Measurements from ENCODE around the gene CTNS.
A peak's percentile ranks its signal among the peaks of the same experiment; 100 is the strongest.

The CTNS gene

DNA sequence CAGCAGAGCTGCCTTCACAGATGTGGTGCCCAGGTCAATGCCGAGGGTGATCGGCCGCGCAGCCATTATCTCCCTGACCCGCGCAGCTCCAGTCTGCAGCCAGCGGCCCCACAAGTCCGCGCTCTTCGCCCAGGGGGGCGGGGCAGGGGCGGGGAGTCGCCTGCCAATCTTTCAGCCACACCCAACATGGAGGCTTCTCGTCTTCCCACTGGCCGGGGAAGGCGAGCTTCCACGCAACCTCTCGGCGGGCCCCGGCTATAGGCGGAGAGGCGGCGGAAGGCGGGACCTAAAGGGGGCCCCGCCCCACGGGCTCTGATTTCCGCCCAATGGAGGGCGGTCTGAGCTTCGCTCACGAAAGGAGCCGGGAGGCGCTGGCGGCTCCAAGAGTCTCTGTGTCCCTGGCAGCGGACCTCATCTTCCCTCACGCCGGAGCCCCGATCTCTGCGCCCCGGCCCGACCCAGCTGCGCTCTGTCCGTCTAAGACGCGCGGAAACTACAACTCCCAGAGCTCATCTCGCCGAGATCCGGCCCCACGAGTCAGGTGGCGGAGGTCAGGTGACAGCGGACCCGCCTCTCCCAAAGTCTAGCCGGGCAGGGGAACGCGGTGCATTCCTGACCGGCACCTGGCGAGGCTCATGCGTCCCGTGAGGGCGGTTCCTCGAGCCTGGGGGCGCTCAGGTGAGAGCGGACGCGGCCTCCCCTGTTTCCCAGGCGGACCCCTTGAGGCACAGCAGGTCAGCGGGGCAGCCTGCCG, at the start of gene CTNS, which contains the start of gene SHPK:
Gene CTNS, plus strand, starts transcription at position 607 of the 754 bp plus-strand sequence. CDS start 3,447 bp downstream, outside the sequence.
Gene SHPK, minus strand, starts transcription at position 97 of the 754 bp plus-strand sequence. Its CDS starts 31 bp downstream, at position 66.
- DNase-seq: peak; percentile 91

DNA sequence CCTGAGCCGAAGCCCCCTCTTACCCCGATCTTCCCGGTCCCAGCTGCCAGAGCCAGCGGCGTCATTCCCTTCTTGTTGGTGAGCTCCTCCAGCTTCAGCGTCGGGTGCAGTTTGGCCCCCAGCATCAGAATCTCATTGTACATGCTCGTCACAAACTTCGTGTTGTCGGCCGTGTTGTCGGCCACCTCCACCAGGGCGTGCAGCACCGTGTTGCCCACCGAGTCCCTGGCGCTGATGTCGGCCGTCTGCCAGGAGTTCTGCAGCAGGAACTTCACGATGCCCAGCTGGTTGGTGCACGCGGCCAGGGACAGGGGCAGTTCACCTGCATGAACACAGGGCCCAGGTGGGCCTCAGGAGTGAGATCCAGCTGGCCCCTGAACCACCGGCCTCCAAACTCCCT, 46.8 kb upstream of the CTNS start:
- no peak for DNase-seq

DNA sequence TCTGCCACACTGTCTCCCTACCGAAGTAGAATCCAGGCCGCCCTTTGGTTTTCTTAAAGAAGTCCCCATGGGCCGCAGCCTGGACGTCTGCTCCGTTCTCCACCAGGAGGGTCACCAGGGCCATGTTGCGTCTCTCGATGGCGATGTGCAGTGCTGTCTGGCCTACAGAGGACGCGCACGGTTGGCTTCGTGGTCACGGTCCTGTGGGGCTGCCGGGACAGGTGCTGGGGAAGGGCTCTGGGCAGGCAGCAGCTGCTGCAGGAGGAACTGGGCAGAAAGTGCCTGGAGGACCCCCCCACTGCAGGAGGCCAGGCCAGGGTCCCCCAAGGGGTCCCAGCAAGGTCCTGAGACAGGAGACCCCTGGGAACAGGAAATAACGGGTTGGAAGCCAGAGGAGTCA, 46.3 kb upstream of the CTNS start:
- no peak for DNase-seq

DNA sequence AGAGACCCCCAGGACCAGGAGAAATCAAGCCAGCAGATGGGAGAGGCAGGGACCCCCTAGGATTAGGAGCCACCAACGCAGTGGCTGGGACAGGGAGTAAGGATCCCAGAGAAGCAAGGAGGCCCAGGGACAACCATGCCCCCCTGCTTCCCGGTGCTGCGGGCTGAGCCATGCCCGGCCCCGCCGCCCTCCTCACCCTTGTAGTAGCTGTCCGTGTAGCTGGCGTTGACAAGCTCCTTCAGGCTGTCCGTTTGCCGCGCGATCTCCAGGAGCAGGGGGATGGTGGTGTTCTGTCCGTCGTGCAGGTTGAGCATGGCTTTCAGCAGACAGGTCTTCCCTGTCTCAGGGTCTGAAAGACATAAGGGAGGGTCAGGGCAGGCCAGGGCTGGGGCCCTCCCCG, 45.8 kb upstream of the CTNS start:
- no peak for DNase-seq

DNA sequence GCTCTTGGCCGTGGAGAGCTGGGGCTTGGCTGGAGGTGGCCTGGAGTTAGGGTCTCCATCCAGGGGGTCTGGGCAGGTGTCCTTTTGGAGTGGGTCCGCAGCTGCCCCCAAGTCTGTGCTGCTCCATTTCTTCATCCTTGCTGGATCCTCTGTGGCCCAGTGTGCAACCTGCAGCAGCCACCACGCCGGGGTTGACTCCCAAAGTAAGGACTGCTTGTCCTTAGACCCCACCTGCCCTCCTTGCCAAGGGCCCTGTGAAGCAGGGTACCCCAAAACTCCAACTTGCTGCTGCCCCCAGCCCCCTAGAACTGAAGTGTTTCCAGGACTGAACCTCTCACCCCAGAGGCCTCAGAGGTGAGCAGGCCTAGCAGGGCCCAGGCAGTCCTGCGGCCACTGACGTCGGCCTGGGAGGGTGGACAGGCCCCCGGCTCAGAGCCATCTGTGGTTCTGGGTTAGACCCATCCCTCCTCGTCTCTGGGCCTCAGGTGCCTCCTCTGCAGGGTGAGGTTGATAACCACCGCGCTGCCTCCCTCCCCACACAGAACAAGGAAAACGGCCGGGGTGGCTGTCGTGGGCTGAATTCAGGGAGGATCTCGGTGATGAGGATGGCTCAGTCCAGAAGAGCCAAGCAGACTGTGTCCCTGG, 44.2 kb upstream of the CTNS start:
- DNase-seq: no peak

DNA sequence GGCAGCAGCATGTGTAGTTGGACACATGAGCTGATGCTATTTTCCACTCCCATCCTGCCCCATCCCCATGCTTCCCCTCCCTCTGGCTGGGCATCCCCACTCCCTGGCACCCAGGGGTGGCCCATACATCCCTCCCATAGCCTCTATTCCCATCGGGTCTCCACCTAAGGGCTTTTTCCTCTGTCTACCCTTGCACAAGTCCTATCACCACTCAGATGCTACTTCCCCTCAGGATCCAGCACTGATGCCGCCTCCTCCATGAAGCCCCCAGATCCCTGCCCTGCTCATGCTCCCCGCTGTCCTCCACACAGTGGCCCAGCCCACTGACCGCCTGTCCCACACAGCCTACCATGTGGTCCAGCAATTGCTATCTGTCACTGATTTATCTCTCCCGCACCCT, 43.2 kb upstream of the CTNS start:
- DNase-seq: no peak

DNA sequence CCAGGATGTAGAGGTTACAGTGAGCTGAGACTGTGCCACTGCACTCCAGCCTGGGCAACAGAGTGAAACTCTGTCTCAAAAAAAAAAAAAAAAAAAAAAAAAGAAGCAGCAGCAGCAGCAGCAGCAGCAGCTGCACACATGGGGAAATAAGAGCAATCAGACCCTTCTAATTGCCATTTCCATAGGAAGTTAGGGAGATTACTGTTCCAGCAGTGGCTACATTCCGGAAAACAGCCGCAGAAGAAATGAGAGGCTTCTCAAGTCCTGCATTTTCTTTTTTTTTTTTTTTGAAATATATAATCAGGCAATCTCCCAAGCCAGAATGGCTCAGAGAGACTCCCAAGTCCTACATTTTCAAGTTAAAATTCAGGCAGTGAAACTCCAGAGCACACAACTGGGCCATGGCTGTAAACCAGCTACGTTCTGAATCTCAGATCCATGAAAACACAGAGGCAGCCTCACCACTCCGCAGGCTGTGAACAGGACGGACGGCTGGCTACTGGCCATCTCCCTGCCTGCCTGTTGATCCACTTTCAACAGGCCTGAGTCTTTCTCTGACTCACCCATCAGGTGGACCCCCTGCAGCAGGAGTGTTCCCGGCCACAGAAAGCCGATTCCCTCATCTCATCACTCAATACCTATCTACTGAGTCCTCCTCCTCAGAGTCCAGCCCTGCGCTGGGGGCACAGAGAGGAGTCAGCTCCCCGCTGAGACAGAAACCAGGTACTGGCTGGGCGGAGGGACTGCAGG, 42.3 kb upstream of the CTNS start:
- DNase-seq: no peak

DNA sequence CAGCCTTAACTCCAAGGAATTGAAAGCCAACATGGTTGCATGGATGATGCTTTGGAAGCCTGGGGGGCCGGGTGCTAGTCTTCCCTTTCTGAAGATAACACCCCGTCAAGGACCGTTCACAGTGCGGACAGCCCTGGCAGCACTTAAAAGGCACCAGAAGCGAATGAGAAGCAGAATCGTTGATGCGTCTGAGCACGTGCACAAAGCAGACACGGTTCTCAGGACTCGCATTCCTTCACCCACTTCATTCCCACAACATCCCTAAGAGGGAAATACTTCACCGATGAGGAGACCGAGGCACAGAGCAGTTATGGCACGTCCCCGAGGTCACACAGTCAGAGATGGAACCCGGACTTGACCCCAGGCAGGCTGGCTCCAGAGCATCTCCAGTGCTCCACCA, 41.6 kb upstream of the CTNS start:
- DNase-seq: no peak

DNA sequence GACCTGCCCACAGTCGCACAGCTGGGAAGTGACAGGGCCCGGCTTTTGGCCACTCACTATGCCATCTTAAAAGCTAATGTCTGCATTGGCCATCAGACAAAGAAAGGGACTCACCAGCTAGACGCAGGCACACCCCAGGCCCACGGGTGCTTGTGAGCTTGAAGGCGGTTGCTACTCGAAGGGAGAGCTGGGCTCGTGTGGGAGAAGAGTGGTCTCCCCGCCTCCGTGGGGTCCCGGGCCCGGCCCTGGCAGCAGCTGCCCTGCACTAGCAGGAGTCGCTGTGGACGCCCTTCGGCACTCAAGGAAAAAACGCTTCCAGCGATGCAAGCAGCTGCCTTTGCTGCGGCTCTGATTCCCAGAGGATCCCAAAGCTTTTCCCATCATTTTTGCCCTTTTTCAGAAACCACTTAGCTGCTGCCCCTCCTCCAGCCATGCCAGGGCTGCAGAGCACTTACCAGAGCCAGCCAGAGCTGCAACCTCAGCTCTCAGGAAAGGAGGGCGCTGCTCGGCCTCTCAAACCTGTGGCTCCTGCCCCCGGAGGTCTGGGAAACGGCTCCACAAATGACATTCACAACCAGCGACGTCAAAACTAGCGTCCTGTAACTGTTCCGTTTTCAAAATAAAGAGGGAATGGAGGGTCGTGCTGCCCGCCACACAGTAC, 39.6 kb upstream of the CTNS start:
- no peak for DNase-seq

DNA sequence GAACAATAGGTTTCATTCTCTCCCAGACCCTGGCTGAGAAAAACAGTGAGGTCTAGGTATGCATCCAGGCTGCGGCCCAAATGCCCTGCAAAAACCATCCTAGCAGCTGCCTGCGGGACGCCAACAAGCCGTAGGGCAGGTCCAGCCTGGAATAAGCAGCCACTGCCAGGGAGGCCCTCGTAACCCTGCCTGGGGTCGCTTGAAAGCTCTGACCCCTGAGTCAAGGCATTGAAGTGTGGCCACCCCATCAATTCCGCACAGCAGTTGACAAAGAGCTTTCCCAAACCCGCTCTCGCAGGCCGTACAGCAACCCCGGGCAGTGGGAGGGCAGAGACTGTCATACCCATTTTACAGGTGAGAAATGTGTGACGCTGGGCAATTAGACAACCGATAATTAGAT, 38.5 kb upstream of the CTNS start:
- DNase-seq: no peak

DNA sequence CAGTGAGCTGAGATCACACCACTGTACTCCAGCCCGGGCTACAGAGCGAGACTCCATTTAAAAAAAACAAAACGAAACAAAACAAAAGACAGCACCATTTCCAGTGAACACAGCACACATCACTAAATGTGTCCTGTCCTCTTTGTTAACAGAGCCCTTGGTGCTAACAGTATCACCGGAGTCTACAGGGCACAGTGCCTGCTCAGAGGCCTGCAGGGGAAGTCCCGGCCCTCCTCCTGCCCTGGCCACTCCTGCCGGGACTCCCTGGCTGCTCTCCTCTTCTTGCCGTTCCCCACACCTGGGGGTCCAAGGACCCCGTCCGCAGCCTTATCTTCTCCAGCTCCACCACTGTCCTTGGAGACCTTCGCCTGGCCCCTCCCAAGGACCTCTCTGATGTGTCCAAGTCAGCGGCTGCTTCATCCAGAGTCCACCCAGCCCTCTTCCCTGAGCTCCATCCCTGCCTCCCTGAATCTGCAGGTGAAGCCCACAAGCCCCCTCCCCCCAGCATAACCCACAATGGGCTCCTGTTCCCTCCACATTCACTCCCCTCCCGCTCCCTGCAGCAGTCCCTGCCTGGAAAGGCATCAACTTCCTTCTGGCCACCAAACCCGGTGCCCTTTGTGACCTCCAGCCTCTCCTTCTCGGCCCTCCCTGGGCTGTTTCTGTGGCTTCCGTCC, 35.9 kb upstream of the CTNS start:
- no peak for DNase-seq

DNA sequence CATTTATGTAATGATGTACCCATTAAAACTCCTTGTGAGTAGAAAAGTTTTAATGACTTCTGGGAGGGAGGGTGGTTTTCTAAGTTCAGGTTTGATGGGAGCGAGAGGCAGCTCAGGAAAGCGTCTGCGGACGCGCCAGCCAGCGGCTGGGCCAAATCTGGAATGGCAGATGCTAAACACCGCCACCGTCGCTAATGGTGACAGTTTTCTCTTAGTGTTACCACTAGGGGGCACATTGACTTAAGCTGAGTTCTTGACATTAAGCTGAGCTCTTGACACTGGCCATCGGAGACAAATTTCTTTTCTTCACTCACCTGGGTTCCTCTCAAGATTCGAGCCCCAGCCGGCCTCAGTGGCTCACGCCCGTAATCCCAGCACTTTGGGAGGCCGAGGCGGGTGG, 34.1 kb upstream of the CTNS start:
- no peak for DNase-seq

DNA sequence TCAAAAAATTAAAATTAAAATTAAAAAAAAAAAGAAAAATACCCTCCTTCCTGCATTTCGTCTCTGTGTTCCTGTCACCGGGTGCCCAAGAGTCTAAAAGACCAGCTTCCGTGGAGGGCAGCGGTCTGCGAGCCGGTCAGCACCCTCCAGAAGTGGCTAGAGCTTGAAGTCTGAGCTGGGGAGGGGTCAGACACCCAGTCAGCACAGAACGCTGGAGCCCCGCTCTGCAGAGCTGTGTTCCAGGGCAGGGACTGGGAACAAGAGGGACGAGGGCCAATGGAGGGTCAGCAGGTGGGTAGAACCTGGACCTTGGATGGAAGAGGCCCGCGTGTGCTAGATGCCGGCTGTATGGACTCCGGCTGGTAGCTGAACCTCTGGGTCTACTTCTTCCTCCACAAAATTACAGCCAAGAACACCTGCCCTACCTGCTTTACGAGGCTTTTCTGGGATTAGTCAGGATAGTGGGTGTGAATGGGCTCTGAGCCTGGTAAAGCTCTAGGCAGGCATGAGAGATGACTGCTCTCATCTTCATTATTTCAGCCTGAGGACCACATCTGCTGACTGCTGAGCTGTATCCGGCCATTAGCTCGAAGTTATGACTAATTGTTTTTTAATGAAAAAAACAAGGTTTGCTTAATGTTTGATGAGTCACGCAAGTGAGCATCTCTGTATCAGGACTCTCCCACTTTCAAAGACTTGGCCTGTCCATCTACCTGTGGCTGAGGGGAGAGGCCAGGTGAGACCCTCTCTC, 33.3 kb upstream of the CTNS start:
- no peak for DNase-seq

DNA sequence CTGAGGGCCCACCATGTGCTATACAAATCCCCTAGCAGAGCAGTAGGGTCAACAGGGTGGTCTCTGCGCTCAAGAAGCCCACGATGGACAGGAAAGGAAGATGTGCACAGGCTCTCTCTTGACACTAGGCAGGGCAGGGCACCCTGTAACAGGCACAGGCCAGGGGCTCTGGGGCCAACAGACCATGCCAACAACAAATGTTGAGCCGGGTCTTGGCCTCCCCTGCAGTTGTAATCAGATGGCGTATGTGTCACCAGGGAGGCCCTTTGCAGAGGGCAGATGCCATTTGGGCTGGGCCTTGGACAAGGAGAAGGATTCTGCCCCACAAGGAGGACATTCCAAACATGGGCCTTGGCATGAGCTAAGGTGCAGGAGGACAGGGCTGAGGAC, 32.7 kb upstream of the CTNS start:
- DNase-seq: no peak

DNA sequence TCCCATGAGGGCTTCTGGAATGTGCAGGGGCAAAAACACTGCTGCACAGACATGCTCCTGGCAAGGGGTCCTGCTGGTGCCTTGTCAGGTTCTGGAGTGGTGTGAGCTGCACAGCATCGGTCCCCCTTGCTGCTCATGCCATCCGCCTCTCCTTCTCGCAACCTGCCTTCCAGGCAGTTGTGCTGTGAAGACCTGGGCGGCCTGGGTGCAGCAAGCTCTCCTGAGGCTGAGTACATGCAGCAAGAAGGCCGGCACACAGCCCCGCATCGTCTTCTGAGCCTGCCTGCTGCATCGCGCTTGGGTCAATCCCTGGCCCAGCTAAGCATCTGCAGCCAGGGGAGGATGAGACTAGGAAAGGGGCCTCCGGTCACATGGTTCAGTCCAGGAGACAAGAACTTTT, 26.9 kb upstream of the CTNS start:
- no peak for DNase-seq

DNA sequence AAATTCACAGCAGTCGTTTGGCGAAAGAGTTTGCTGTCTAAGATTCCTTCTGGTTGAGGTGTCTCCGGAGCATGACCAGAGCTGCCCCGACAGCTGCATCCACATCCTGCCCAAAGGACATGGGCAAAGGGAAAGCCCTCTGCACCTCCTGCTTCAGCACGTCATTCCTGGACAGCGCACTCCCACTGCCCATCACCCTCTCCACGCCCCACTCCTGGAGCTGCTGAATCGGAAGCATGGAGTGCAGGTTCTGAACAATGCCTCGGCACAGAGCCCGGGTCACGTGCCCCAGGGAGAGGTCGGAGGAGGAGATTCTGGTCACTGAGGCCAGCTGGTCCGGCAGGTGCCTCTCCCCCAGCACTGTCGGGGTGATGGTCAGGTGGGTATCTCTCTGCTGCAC, 26.0 kb upstream of the CTNS start:
- DNase-seq: no peak

DNA sequence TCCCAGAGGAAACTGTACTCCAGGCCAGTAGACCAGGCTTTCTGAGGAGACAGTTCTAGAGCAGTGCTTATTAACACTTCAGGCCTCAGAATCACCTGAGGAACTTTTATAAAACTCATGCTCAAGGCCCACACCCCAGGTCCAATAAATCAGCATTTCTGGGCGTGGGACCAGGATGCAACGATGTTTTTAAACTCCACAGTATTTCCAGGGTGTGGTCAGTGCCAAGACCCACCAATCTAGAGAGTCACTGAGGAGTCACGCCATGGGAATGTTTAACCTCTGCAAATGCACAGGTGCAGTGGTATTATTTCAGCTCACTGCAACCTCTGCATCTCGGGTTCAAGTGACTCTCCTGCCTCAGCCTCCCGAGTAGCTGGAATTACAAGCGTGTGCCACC, 23.4 kb upstream of the CTNS start:
- DNase-seq: no peak

DNA sequence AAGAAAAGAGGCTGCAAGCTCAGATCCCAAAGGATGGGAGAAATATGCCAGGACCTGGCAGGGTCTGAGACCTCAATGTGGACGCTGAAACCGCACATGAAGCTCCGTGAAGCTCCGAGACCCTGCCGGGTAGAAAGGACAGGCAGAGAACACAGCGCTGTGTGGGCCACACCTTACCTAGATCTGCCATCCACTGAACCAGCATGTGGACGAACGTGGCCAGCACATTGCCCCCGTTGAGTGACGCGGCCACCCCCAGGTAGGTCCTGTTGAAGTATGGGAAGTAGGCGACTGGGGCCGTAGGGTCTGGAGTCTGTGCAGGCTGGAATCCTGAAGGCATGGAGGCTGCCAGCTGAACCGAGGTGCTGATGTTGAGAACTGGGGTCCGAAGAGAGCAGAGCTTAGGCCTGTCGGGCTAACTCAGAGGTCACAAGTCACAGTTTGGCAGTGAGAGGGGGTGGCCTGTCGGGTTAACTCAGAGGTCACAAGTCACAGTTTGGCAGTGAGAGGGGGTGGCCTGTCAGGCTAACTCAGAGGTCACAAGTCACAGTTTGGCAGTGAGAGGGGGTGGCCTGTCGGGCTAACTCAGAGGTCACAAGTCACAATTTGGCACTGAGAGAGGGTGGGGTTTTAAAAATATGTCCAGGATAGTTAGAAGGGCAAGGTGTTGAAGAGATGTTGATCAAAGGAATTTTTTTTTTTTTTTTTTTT, 21.2 kb upstream of the CTNS start:
- DNase-seq: no peak

DNA sequence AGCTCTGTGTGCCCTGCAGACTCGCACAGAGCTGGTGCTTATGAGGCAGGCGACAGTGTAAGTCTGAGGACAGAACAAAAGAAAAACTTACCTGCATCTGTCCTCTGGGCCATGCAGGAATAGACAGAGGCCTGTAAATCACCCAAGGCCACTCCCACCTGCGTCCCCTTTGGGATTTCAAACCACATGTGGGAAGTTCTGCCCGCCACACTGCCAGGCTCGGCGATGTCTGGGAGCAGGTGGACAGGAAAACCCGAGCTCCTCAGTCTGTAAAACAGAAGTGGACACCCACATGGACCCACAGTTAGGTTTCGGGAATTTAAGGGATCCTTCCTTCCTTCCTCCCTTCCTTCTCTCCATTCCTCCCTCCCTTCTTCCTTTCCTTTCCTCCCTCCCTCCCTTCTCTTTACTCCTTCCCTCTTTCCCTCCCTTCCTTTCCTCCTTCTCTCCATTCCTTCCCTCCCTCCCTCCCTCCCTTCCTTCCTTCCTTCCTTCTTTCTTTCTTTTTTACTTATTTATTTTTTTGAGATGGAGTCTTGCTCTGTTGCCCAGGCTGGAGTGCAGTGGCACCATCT, 15.3 kb upstream of the CTNS start:
- no peak for DNase-seq

DNA sequence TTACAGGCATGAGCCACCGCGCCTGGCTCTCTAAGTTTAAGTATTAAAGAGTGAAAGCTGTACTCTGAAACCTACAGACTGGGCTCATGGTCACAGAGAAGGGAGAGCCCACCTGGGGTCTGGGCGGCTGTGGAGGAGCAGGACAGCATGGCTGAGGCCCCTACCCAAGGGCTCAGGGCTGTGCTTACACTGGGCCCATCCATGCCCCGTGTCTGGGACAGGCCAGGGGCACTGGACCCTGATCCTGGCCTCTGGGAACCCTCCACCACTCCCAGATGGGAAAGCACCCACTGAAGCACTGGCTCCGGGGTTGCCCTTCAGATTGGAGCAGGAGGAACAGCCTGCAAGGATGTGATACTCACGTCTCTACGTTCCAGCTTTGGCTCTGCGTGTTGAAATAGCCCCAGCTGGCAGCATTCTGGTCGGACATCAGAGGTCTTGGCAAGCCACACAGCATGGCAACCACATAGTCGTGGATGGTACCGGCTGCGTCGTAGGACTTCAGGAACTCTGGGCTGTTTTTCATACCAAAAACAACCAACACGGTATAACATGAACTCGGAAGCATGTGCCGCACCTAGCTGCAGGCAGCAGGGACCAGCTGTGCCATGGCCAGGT, 13.5 kb upstream of the CTNS start:
- DNase-seq: no peak

Data from activated CD4-positive, alpha-beta T cell treated with anti-CD3 and anti-CD28 coated beads, Interleukin-2, amount 50 U/mL, for 1 hour (primary cell).